Loucy (cell line): ENCODE results near the gene PBRM1.

Source experiments
- H2AFZ ChIP-seq: fragments of 200-600 bp; sonication (generic); 2 replicates; pipeline ENCODE4 v1.6.0; 2016; ENCODE audit warnings: antibody characterized with exemption, mild to moderate bottlenecking, low read length, moderate library complexity
- H3F3A ChIP-seq: fragments of 200-600 bp; 2 replicates; pipeline ENCODE4 v1.6.0; 2016; ENCODE audit warnings: antibody characterized with exemption, low read depth, mild to moderate bottlenecking
- H3K27me3 ChIP-seq: fragments of 200-600 bp; sonication (generic); 2 replicates; pipeline ENCODE4 v1.6.1; 2014; ENCODE audit warnings: low read length, mild to moderate bottlenecking; ENCODE audit not compliant: insufficient read depth, poor library complexity, severe bottlenecking
- H3K36me3 ChIP-seq: fragments of 200-600 bp; sonication (generic); 2 replicates; pipeline ENCODE4 v1.6.1; 2016; ENCODE audit warnings: low read length; ENCODE audit not compliant: insufficient read depth
- H3K4me1 ChIP-seq: fragments of 200-600 bp; sonication (generic); 2 replicates; pipeline ENCODE4 v1.5.1; 2014; ENCODE audit warnings: low read length, mild to moderate bottlenecking; ENCODE audit not compliant: insufficient read depth, poor library complexity, severe bottlenecking
- H3K4me2 ChIP-seq: fragments of 200-600 bp; sonication (generic); 2 replicates; pipeline ENCODE4 v1.6.0; 2014; ENCODE audit warnings: antibody characterized with exemption, low read length, low read depth, mild to moderate bottlenecking; ENCODE audit not compliant: poor library complexity, severe bottlenecking
- H3K4me3 ChIP-seq: fragments of 200-600 bp; sonication (generic); 2 replicates; pipeline ENCODE4 v1.5.1; 2014; ENCODE audit warnings: low read length, mild to moderate bottlenecking, mixed read lengths; ENCODE audit not compliant: poor library complexity, severe bottlenecking
- H3K79me2 ChIP-seq: fragments of 200-600 bp; sonication (generic); 2 replicates; pipeline ENCODE4 v1.6.1; 2014; ENCODE audit warnings: low read length; ENCODE audit not compliant: insufficient read depth
- H3K9ac ChIP-seq: fragments of 200-600 bp; sonication (generic); 2 replicates; pipeline ENCODE4 v1.6.0; 2014; ENCODE audit warnings: mild to moderate bottlenecking, low read depth, low read length, moderate library complexity; ENCODE audit not compliant: poor library complexity, severe bottlenecking
- H3K9me2 ChIP-seq: fragments of 200-600 bp; sonication (generic); replicated peaks from 2 replicates; pipeline ENCODE4 v1.6.1; 2016; ENCODE audit warnings: low read depth, low read length, mixed read lengths
- H3K9me3 ChIP-seq: fragments of 200-600 bp; sonication (generic); 2 replicates; pipeline ENCODE4 v1.6.1; 2014; ENCODE audit warnings: mild to moderate bottlenecking, antibody characterized with exemption, low read length, low read depth; ENCODE audit not compliant: insufficient read depth
- H4K20me1 ChIP-seq: fragments of 200-600 bp; sonication (generic); 2 replicates; pipeline ENCODE4 v1.6.0; 2014; ENCODE audit warnings: antibody characterized with exemption, low read length, mild to moderate bottlenecking; ENCODE audit not compliant: insufficient read depth, poor library complexity, severe bottlenecking
- EZH2phosphoT487 ChIP-seq: fragments of 200-600 bp; IDR thresholded peaks from 2 replicates; pipeline ENCODE4 v1.6.1; 2018; ENCODE audit warnings: antibody characterized with exemption, mild to moderate bottlenecking, moderate library complexity, borderline replicate concordance
- TF ChIP-seq, protein P1 (sequence below): fragments of 200-600 bp; sonication (generic); conservative IDR thresholded peaks from 2 replicates; pipeline ENCODE4 v1.5.1; 2014; ENCODE audit warnings: mild to moderate bottlenecking, antibody characterized with exemption, low read length

Gene PBRM1

DNA sequence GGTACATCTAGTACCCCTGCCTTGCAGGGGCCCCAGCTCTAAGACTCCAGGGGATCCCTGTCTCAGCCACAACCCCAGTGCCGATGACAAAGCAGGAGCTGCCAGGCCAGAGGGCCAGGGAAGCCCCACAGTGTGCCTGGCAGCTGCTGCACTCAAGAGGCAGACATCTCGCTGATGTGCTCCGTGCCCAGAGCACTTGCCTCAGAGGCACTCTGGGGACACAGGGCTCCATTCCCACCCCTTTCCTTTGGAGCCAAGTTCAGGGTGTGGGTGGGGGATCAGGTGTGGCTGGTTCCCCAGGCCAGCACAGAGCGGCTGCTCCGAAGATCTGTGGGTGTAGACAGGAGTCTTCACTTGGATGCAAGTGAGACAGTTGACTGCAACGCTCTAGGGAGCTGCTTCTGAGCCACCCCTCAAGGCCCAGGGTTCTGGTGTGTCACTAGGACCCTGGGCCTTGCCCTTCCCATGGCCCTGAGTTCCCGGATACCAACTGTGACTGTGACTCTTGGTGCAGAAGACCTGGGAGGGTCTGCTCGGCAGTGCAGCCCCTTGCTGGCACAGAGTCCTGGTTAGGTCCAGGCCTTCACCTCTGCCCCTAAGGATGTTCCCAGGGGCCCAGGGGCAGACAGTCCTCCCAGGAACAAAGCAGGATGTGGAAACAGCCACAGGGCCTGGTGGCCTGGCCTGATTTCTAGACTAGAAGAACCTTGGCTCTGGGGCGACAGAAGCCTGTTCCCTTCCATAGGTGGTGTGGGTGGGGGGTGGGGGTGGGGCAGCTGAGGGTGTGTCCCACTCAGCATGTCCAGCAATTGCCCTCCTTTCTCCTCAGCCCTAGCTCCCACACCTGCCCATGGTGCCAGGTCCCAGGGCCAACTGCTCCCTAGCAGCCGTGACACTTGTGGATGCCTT is 154.5 kb downstream of the PBRM1 start:
- Histone ChIP-seq H3K4me2 (no peak overlapping the region), H2AFZ (no peak overlapping the region), H4K20me1 (no peaks in the 10 kb centered on the region), H3K27me3 (no peaks in the 10 kb centered on the region), H3K9me3 (no peaks in the 10 kb centered on the region), H3K9ac (no peak overlapping the region), H3K79me2 (no peaks in the 10 kb centered on the region), H3K9me2 (no peaks in the 10 kb centered on the region), H3F3A (no peaks in the 10 kb centered on the region), H3K4me1 (peaks cover 5% of the 10 kb centered on the region), H3K4me3 (no peak overlapping the region), H3K36me3 (no peaks in the 10 kb centered on the region)
- TF ChIP-seq, protein P1, sequence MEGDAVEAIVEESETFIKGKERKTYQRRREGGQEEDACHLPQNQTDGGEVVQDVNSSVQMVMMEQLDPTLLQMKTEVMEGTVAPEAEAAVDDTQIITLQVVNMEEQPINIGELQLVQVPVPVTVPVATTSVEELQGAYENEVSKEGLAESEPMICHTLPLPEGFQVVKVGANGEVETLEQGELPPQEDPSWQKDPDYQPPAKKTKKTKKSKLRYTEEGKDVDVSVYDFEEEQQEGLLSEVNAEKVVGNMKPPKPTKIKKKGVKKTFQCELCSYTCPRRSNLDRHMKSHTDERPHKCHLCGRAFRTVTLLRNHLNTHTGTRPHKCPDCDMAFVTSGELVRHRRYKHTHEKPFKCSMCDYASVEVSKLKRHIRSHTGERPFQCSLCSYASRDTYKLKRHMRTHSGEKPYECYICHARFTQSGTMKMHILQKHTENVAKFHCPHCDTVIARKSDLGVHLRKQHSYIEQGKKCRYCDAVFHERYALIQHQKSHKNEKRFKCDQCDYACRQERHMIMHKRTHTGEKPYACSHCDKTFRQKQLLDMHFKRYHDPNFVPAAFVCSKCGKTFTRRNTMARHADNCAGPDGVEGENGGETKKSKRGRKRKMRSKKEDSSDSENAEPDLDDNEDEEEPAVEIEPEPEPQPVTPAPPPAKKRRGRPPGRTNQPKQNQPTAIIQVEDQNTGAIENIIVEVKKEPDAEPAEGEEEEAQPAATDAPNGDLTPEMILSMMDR, result no peak
- TF ChIP-seq EZH2phosphoT487, result no peak

DNA sequence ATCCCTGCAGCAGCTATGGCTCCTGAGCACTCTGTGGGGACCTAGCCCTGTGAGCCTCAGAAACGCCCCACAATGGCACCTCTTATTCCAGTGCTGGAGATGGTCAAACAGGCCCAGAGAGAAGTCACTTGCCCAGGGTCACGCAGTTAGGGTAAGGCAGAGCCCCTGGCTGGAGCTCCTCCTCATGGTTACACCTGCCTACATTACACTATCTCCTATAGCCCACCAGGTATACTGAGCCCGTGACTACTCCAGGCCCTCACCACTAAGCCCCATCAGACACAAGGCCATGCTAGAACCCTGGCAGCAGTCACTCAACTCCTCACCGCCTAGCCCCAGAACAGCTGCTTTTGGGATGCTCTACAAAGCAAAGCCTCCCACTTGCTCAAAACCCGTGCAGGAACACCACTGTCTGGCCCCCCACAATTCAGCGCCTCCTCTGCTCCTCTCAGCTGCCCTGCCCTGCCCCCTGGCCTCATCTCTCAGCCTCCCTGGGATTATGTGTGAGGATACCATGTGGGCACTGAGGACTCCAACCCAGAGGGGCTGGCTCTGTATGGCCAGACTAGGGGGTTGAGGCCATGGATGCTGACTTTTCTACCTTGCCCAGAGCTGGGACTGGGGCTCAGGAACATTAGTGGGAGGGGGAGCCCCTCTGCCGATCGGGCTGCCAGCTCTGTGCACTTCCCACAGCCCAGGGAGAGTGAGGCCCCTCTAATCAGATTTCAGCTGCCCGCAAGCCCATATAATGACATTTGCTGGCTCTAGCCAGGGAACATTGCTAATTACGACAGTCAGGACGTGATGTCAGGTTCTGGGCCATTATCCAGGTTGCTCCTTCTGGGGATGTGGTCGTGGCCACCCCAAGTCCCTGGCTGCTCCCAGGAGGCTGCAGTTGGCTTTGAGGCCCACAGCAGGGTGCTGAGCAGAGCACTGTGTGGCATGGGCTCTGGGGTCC is 156.1 kb downstream of the PBRM1 start:
- no peaks in the 10 kb centered on the region for H3F3A ChIP-seq
- no peaks in the 10 kb centered on the region for H3K9me2 ChIP-seq
- no peak overlapping the region for H3K4me3 ChIP-seq
- H3K9me3 ChIP-seq, result no peaks in the 10 kb centered on the region
- TF ChIP-seq, protein P1, result no peak
- TF ChIP-seq EZH2phosphoT487, result no peak
- H2AFZ ChIP-seq, result no peak overlapping the region
- no peak overlapping the region for H3K4me2 ChIP-seq
- H3K79me2 ChIP-seq, result no peaks in the 10 kb centered on the region
- no peaks in the 10 kb centered on the region for H3K27me3 ChIP-seq
- no peaks in the 10 kb centered on the region for H4K20me1 ChIP-seq
- no peaks in the 10 kb centered on the region for H3K36me3 ChIP-seq
- no peaks in the 10 kb centered on the region for H3K4me1 ChIP-seq
- no peak overlapping the region for H3K9ac ChIP-seq

DNA sequence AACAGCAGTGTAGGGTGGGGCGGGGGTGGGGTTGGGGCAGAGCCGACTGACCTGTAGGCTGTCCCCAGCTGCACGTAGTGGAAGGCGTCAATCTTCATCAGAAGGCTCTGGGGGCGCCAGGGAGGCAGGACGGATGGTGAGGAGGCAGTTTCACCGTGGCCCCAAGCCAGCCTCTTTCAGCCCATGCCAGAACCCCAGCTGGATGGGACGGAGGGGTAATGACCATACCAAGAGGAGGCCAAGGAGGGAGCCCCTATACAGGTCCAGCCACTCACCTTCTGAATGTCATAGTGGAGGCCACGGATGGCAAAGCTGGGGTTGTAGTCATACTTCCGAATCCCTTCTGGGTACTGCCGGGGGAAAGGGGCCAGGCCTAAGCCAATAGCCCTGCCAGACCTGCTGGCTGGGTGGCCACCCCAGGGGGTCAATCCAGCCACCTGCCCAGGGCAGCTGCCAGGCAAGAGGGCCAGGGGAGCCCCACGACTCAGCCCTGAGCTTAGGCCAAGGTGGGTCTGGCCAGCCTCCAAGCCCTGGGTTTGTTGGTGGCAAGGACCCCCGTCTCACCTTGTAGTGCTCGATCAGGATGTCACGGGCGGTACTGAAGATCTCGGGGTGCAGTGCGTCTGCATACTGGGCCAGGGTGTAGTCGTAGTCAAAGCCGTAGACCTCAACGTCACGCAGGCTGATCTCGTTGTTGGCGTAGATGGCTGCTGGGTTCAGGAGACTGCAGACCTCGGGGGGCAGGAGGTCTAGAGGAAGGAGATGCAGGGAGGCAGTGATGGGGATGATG is 156.9 kb downstream of the PBRM1 start:
- Histone ChIP-seq H3K9me3 (no peaks in the 10 kb centered on the region), H3K36me3 (no peaks in the 10 kb centered on the region), H3K79me2 (no peaks in the 10 kb centered on the region), H3K4me3 (no peak overlapping the region), H3F3A (no peaks in the 10 kb centered on the region), H3K4me2 (no peak overlapping the region), H3K27me3 (no peaks in the 10 kb centered on the region), H2AFZ (no peak overlapping the region), H3K9me2 (no peaks in the 10 kb centered on the region), H3K9ac (no peak overlapping the region), H3K4me1 (no peaks in the 10 kb centered on the region), H4K20me1 (no peaks in the 10 kb centered on the region)
- TF ChIP-seq, protein P1, result no peak
